Activated CD8-positive, alpha-beta memory T cell treated with anti-CD3 and anti-CD28 coated beads for 4 hours (primary cell): ENCODE data around the gene DDX41.

Experiments
- DNase-seq, 2 donors: peaks; one replicate each; pipeline ENCODE4 v3.0.0-alpha.2; 2020; ENCODE audit warnings: low read depth in 2 of 2

DDX41 gene

GRCh38 chr5:177513500-177513899 lies 3.3 kb downstream of the DDX41 start:
- DNase-seq: no peak

GRCh38 chr5:177512736-177513380 lies 3.9 kb downstream of the DDX41 start:
- no peak for DNase-seq

- no peak for DNase-seq
These were observed 4.7 kb downstream of the DDX41 start for GRCh38 chr5:177511796-177512675.

- no peak for DNase-seq
These were observed 5.6 kb downstream of the DDX41 start for GRCh38 chr5:177511181-177511580.

- no peak for DNase-seq
These were observed 6.2 kb downstream of the DDX41 start for GRCh38 chr5:177510567-177511053.

GRCh38 chr5:177509991-177510566 lies 6.7 kb downstream of the DDX41 start:
- no peak for DNase-seq

- DNase-seq: no peak
These were observed 7.3 kb downstream of the DDX41 start, which contains the start of gene DOK3 for GRCh38 chr5:177509381-177509951. Gene DOK3 (minus strand): TSS chr5:177509826. CDS start chr5:177509540, 286 bp downstream.

GRCh38 chr5:177508837-177509236 lies 7.9 kb downstream of the DDX41 start:
- DNase-seq: no peak

- DNase-seq: no peak
These were observed 8.5 kb downstream of the DDX41 start for GRCh38 chr5:177508221-177508611.

GRCh38 chr5:177507596-177508220 lies 9.1 kb downstream of the DDX41 start:
- no peak for DNase-seq

- DNase-seq: no peak
These were observed 9.6 kb downstream of the DDX41 start for GRCh38 chr5:177507165-177507564.

- DNase-seq: no peak
These were observed 11.7 kb downstream of the DDX41 start for GRCh38 chr5:177505075-177505474.

- no peak for DNase-seq
These were observed 12.4 kb downstream of the DDX41 start for GRCh38 chr5:177504086-177505056.

GRCh38 chr5:177503351-177504085 lies 13.2 kb downstream of the DDX41 start:
- DNase-seq: no peak

GRCh38 chr5:177502886-177503285 lies 13.9 kb downstream of the DDX41 start:
- DNase-seq: no peak

GRCh38 chr5:177501874-177502678 lies 14.7 kb downstream of the DDX41 start:
- DNase-seq: no peak

GRCh38 chr5:177500685-177501522 lies 15.9 kb downstream of the DDX41 start:
- DNase-seq: peak; percentile 69 to 77

- no peak for DNase-seq
These were observed 16.9 kb downstream of the DDX41 start for GRCh38 chr5:177499842-177500241.
